HG03025 (cell line): ENCODE measurements around the gene HOXB1.
"Not testable (repeated sequence)": the region's sequence is repeated elsewhere in the genome, so short reads cannot be mapped to it uniquely, and the experiment has no call there.

Experiments
- ATAC-seq: cut with Tn5 transposase; IDR thresholded peaks from one replicate; pipeline ENCODE4 v1.9.1; 2021; ENCODE audit warnings: mild to moderate bottlenecking, moderate library complexity; ENCODE audit not compliant: unreplicated experiment, low FRiP score

HOXB1 gene

GRCh38 chr17:48526608-48527546, 3.9 kb downstream of the HOXB1 start:
- ATAC-seq = no peak

DNA sequence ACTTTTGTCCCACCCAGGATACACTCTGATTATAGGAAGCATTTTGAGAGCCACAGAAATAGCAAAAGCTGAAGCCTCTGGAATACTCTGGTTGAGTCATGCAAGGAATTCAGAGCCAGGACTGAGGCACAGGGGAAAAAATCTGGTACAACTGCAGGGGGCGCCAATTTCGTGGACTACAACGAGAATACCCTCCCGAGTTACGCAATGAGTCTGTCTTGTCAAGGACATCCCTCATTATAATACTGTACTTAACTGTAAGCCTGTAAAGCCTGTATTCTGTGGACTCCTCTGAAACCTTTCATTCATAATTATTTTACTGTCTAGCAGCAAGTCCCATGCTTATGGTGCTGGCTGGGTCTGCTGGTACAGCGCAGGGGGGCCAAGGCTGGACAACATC, 7.8 kb downstream of the HOXB1 start:
- ATAC-seq = no peak

GRCh38 chr17:48522031-48522653, 8.7 kb downstream of the HOXB1 start:
- ATAC-seq = no peak

- ATAC-seq = no peak
Measured at GRCh38 chr17:48520631-48521079, 10.2 kb downstream of the HOXB1 start.

DNA sequence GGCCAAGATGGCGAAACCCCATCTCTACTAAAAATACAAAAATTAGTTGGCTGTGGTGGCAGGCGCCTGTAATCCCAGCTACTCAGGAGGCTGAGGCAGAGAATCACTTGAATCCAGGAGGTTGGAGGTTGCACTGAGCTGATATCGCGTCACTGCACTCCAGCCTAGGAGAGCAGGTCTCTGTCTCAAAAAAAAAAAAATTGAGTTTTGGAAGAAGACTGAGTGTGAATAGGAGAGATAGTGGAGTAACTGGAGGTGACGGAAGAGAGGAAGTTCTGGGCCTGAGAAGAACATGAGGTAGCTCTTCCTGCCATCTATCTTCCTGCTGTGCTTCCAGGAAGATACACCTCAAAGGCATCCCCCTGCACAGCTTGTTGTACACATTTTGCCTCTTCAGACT, 11.4 kb downstream of the HOXB1 start:
- no peak for ATAC-seq

DNA sequence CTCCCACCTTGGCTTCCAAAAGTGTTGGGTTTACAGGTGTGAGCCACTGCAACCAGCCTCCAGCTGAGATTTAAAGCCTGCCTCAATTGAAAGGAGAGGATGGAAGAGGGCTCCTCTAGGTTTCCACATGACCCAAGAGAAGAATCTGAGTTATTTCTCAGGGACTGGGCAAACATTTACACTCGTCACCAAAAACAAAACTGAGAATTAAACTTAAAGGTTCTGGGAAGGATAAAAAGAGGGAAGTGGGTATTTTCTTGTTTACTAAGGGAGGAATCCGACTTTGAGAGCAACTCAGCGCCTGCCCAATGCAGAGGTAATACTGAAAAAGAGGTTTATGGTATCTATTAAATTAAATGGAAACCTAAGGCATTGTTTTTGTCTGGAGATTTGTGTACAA, 13.3 kb downstream of the HOXB1 start:
- no peak for ATAC-seq

GRCh38 chr17:48515925-48516900, 14.6 kb downstream of the HOXB1 start:
- no peak for ATAC-seq

DNA sequence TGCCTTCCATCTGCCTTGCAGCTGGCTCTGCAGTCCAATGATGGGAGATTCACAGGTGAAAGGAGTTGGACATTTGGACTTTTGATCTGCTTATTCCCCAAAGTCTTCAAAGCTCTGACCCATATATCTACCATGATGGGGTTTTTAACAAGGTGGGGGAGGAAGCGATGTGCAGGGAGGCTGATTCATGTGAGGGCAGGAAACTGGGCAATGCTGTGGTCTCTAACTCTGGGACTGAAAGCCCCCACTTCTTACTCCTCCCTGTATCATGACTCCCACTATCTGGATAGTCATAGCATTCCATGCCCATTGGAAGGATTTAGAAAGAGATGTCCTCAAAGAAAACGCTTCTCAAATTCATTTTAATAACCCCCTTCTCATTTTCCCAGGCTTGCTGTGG, 16.3 kb downstream of the HOXB1 start:
- ATAC-seq = no peak

DNA sequence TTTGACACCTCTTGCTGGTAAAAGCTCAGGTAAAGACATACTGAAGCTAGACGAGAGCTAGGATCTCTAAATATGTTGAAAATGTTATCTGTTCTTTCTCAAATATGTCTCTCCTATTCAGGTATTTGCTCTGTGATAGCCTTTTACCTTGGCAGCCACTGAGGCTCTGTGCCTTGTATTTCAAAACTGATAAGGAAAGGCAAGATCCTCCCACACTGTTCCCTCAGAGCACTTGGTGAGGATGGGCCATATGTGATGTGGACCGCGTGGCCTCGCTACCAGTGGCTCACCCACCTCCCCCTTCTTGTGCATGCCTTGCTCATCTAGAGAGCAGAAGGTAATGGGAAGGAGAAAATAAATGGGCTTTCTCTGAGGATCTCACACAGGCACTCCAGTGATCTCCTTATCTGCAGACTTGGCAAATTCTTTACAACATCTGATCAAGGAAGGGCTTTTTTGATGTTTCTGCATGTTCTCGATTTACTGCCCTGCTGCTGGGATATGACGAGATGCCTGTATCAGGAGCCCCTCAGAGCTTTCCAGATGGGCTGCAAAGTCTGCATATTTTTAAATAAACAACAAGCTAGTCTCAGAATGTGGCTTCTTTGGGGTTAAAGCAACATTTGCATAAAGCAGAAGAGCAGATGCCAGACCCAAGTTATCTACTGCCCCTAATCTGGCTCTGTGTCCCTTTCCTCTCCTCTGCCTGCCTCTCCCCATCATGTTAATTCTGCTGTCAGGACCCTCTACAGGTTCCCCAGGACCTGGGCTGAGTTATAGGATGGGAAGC, 16.9 kb downstream of the HOXB1 start:
- no peak for ATAC-seq

DNA sequence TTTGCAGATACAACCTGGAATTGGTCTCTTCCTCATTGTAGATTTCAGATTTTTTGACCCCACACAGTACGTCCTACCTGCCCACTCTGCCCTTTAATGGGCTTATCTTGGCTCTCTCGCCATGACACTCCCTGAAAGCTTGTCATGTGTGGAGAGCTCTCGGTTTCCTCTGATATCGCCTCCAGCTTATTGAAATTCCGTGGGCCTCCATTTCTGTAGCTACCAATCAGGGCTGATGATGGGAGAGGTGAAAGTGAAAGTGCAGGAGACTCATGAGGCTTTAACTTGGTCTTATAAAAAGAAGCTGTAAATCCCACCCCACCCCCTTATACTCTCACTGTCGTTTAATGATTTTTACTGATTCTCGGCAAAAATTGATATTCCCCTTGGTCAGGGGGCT, 17.7 kb downstream of the HOXB1 start:
- ATAC-seq = no peak

- ATAC-seq = peak; percentile 37
Measured at GRCh38 chr17:48510761-48511604, 19.8 kb downstream of the HOXB1 start.

DNA sequence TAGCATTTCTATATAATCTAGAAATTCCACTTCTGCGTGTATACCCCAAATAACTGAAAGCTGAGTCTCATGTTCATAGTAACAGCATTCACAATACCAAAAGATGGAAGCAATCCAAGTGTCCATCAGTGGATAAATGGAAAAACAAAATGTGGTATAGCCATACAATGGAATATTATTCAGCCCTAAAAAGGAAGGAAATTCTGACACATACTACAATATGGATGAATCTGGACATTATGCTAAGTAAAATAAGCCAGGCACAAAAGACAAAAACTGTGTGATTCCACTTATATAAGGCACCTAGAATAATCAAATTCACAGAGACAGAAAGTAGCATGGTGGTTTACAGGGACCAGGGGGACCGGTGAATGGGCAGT, 20.4 kb downstream of the HOXB1 start:
- no peak for ATAC-seq

- ATAC-seq = not testable (repeated sequence)
Measured at GRCh38 chr17:48509708-48510107, 21.1 kb downstream of the HOXB1 start.

DNA sequence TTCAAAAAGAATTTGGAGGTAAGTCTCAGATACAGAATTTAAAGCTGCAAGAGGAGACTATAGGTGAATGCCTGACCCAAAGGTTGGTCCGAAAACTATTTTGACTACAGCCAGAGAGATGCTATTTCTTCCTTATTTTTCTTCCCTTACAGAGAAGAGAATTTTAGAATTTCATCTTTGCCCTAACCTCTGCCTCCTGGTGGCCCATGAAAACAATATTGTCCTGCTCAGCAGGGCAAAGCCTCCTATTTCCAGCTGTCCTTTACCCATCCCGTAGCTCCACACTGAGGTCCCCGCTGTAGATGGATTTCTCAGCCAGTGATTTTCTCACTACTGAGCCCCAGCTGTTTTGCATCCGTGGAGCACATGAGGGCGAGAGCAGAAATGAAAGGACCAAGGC, 24.6 kb downstream of the HOXB1 start:
- ATAC-seq = no peak

GRCh38 chr17:48505788-48506187, 25.0 kb downstream of the HOXB1 start:
- ATAC-seq = peak; percentile 63

DNA sequence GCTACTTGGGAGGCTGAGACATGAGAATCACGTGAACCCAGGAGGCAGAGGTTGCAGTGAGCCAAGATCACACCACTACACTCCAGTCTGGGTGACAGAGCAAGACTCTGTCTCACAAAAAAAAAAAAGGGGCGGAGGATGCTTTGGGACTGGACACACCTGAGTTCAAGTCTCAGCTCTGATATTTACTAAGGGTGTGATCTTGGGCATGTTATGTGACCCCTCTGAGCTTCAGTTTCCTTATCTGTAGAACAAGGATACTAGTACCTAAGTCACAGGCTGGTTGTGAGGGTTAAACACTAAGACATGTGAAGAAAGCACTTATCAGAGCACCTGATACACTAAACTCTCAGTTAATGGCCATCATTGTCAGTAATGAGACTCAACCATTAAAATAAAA, 25.9 kb downstream of the HOXB1 start:
- ATAC-seq = no peak

DNA sequence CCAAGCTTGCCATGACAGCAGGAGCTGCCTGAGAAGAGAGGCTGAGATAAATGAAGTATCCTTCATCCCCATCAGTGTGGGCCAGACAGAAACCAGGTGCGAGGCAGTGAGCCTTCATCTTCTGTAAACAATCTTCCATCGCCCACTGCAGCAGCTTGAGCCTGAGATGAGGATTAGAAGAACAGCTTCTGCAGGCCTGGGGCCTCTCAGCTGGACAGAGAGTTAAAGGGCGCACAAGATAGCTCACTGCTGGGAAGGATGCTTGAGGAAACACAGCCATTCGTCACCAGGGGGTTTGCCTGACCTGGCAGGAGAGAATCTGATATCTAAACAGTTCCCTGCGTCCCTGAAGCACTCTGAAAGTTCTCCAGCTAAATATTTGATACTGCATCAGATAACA, 27.1 kb downstream of the HOXB1 start:
- ATAC-seq = no peak

GRCh38 chr17:48502901-48503300, 27.9 kb downstream of the HOXB1 start:
- no peak for ATAC-seq

- ATAC-seq = no peak
Measured at GRCh38 chr17:48502312-48502711, 28.5 kb downstream of the HOXB1 start.
